HG03196 (cell line): ENCODE data around the gene WASHC1.
"Not testable (repeated sequence)": the region's sequence is repeated elsewhere in the genome, so short reads cannot be mapped to it uniquely, and the experiment has no call there.

Experiments
- ATAC-seq: cut with Tn5 transposase; IDR thresholded peaks from one replicate; pipeline ENCODE4 v1.9.1; 2021; ENCODE audit not compliant: unreplicated experiment

The WASHC1 gene, protein sequence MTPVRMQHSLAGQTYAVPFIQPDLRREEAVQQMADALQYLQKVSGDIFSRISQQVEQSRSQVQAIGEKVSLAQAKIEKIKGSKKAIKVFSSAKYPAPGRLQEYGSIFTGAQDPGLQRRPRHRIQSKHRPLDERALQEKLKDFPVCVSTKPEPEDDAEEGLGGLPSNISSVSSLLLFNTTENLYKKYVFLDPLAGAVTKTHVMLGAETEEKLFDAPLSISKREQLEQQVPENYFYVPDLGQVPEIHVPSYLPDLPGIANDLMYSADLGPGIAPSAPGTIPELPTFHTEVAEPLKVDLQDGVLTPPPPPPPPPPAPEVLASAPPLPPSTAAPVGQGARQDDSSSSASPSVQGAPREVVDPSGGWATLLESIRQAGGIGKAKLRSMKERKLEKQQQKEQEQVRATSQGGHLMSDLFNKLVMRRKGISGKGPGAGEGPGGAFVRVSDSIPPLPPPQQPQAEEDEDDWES

DNA sequence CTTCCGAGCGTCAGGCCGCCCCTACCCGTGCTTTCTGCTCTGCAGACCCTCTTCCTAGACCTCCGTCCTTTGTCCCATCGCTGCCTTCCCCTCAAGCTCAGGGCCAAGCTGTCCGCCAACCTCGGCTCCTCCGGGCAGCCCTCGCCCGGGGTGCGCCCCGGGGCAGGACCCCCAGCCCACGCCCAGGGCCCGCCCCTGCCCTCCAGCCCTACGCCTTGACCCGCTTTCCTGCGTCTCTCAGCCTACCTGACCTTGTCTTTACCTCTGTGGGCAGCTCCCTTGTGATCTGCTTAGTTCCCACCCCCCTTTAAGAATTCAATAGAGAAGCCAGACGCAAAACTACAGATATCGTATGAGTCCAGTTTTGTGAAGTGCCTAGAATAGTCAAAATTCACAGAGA is at the start of gene WASHC1:
Gene WASHC1, minus strand, starts transcription at position 101 of the 400 bp plus-strand sequence. CDS start 4,457 bp downstream, outside the sequence.
- ATAC-seq = not testable (repeated sequence)

DNA sequence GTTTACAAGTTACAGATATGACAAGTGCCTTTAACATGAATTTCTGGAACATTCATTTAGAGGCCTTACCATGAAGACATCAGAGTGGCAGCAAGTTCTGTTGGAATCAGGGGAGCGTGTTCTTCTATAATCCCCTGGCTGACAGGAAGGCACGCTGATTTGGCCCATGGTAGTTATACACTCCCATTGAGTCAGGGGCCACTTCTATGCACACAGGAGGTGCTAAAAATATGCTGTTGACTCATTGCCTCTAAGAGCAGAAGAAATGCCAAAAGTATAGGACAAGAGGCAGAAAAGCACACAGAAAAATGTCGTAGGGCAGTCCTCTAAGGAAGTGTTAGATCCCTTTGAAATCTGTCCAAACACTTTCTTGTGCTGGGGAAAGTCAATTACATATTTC is 49.1 kb upstream of the WASHC1 start:
- not testable (repeated sequence) for ATAC-seq

DNA sequence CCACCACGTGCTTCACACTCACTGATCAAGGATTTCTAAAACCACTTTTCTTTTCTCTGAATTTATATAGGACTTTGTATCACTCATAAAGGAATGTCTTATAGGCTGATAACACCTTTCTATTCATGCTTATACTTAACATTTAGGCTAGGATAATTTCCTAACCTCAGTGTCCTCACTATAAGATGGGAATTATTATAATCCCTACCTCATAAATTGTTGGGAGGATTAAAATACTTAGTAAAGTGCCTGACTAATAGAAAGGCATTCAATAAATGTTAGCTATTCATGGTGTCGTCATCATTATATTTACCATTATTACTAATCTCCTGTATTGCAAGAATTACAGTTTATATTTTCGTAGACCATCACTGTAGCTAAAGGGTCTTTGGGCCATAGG is 47.1 kb upstream of the WASHC1 start:
- ATAC-seq = not testable (repeated sequence)

DNA sequence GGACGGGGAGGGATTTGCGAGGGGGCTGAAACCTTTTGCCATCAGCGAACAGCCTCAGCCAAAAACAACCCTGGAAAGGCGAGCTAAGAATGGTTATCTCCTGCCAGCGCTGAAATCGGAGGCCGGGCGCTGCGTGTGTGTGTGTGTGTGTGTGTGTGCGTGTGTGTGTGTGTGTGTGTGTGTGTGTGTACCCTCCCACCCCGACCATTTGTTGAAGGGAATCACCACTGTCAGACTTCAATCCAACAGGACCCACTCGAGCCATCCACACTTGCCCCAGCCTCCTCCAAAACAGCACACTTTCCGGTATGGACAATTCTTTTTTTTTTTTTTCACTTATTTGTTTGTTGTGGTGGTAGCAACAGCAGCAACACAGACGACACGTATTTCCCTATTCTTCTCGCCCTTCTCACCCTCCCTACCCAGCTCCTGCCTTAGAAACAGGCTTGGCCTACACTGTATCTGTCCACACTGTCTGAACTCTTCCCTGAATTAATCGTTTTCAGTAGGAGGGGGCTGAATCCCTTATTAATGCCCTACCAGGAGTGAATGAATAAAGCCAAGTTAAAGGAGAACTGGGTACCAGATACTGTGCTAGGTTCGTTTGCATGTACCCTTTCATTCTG is 44.8 kb upstream of the WASHC1 start:
- ATAC-seq = not testable (repeated sequence)

DNA sequence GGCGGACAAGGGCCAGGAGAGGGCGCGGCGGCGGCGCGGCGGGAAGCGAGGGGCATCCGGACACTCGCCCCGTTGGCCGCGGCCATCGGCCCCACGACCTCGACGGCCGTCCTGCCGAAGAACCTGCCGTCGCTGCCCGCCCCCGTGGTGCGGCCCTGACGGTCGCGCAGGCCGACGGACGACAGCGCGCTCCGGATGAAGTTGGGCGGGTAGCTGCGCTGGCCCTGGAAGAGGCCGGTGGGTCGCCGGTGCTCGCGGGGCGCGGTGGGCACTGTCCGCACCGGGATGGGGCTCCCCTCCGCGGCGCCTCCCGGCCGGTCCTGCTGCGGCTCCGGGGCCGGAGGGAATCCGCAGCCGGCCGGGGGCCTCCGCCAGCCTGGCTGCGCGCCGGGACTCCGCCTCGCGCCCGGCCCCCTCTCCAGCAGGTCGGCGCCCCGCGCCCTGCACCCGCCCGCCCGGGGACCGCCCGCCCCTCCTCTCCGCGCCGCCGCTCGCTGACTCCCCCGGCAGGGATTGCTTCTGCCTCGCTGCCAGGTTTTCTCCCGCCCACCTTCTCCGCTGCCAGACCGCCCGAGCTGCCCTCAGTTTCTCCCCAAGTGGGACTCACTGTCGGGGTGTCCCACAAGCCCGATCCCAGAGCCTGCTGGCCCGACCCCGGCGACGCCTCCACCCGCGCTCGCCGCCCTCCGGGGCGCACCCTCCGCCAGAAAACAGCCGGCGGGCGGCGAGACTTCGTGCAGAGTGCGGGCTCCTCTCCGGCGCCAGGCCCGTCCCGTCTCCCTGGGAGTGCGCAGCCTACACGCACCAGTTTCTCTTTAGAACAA is 44.0 kb upstream of the WASHC1 start:
- not testable (repeated sequence) for ATAC-seq

DNA sequence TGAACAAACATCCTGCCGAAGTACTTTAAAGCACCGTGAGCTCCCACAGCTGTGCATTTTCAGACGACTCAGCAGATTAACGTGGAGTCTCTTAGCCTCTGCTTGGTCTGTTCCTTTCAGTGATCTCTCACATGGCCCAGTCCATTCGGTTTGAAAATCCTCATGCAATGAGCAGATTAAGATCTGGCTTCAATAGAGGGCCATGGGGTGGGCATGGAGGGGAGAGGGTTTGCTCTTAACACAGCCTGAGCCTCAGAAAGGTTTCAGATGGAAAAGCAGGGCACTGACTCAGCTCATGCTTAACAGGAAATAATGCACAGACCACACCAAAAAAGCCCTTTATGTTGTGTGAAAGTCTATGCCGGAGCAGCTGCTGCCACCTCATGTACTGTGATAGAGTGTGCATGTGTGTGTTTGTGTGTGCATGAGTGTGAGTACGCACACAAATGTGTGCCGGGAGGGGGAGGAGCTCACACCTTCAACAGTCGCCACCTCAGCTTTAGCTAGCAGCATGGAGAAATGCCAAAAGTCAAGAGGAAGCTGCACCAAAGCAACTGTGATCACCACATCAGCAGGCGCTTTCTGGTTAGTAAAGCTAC is 33.9 kb upstream of the WASHC1 start:
- ATAC-seq = peak; percentile 82

DNA sequence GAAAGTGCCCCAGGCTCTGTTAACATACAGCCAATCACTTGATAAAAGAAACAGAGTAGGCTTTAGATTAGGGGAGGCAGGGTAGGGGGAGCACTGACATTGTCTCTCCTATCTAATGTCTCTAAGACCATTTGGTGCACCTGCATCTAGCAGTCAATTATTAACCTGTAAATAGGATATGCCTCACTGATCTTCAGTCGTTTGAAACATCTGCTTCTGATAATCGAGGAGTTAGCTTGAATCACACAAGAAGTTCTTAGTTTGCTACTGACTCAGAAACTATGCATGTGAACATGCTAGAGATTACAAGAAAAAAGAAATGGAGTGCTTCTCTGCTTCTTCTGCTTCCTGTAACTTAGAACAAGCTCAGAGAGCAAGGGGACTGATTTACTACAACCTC is 23.4 kb upstream of the WASHC1 start:
- ATAC-seq = peak; percentile 87

DNA sequence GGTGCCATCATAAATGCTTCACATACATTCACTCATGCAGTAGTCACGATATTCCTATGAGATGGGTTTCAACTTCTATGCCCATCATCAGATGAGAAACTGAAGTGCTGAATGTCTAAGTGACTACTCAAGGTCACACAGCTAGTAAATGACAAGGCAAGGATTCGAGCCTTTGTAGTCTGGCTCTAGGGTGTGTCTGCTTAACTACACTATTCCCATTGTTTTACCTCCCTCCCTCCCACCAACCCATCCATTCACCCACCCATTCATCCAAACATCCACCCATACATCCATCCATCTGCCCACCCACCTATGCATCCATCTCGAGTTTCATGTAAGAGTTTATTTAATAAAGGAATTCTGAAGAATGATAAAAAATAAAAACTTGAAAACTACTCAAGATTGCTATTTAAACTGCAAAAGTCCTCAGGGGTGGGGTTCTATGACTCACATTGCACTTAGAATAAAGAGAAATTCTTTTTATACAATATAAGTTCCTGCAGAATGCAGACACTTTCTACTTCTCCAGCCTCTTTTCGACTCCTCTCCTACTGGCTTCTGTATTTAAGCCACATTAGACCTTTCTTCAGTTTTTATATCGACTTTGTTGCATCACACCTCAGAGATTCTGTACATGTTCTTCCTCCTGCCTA is 19.1 kb upstream of the WASHC1 start:
- ATAC-seq = not testable (repeated sequence)

DNA sequence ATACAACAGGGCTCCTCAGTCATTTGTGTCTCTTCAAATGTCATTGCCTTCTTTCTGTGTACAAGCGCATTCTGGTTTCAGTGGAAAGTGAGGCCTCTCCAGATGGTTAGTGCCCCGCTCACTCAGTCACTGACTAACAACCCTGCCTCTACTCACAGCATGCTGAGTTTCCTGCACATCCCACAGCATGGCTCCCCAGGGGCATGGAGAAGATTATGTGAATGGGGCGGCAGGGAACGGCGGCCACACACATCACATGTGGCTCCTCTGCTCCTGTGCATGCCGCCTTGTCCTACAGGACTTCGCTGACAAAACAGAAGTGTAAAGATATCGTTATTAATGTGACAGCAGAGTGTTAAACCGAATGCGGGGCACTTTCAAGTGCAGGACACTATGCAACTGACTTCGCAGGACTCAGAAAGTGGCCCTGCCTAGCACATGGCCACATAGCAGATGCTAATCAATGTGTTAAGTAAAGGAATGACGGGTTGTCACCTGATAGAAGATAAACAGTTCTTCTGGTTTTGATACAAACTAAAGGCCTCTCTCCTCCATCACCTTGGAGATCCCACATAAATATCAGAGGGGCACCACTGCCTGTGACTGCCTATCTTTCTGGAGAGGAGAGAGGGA is 17.5 kb upstream of the WASHC1 start:
- not testable (repeated sequence) for ATAC-seq

DNA sequence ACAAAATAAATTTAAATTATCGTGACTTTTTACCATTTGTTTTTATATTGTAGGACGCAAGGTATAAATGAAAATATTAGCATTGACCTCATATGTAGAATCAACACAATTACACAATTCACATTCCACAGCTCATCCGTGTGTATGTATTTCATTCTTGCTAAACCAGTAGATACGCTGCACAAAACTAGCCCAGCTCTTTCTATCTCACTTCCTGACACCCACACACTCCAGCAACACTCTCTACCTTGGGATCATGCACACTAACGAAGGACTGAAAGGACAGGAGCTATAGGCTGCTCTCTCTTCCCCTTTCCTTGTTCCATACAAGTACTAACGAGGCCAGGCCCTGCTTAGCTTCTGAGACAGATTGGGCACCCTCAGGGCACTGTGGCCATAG is 16.9 kb upstream of the WASHC1 start:
- not testable (repeated sequence) for ATAC-seq

DNA sequence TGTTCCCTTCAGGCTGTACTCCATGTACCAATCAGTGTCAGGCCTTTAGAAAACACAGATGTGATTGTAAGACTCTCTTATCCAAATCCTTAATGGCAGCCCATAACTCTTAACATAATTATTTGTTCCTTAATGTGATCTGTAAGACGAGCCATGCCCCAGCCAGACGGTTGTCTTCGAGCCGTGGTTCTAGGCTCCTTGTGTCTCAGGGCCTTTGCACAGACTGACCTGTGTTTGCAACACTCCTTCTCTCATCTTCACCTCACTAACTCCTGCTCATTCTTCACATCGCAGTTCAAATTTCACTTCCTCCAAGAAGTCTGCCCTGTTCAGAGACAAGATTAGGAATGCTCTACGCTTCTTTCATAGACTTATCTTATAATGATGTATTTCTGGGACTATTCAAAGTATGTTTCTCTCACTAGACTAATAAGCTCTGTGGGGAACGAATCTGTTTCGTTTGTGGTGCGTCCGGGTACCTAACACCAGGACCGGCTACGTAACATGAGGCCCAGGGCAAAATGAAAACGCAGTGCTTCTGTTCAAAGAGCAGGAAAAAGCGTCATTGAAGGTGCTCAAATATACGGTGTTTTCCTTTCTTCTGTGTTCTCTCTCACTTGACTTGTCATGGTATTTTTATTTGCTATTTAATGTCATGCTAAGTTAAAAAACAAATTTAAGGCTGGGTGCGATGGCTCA is 16.1 kb upstream of the WASHC1 start:
- ATAC-seq = not testable (repeated sequence)

DNA sequence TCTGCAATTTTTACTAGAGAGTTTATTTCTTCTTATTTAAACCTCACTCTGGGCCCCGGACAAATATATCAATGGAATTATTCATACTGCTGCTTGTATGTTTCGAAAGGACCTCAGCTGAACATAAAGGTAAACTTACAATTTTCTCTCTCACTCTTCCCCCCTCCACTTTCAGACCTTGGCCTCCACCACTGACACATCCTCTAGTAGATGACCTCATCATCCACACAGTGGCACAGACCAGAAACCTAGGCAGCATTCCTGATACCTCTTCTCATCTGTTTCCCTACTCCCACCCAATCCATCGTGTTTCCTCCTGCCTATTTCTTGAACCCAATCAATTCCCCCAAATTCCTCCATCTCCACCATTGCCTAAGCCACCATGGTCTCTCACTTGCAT is 15.2 kb upstream of the WASHC1 start:
- ATAC-seq = not testable (repeated sequence)

DNA sequence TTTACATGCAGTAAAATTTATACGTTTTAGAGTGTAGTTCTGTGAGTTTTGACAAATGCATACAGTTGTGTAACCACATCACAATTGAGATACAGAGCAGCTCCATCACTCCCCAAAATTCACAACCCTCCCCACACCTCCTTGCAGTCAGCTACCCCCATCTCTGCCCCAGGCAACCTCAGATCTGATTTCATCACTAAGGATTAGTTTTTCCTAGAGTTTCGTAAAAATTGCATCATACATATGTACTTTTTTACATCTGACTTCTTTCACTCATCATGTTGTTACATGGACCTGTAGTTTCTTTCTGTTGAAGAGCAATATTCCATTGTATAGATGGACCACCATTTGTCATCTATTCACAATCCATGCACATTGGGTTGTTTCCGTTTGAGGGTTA is 14.4 kb upstream of the WASHC1 start:
- ATAC-seq = not testable (repeated sequence)

DNA sequence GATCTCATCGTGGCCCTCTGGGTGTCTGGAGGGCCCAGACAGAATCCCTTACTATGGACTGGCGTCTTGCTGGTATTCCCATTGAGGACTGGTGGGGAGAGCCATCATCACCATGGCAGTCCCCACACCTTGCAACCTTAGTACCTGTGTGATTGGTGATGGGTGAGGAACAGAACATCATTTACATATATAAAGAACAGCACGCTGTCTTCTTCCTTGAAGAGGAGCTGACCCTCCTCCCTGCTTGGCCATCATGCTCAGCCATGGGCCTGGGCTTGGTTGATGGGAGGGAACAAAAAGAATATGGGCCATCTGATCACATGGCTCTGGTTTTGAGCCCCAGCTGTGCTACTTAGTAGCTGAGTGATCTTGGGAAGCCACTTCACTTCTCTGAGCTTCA is 13.9 kb upstream of the WASHC1 start:
- not testable (repeated sequence) for ATAC-seq

DNA sequence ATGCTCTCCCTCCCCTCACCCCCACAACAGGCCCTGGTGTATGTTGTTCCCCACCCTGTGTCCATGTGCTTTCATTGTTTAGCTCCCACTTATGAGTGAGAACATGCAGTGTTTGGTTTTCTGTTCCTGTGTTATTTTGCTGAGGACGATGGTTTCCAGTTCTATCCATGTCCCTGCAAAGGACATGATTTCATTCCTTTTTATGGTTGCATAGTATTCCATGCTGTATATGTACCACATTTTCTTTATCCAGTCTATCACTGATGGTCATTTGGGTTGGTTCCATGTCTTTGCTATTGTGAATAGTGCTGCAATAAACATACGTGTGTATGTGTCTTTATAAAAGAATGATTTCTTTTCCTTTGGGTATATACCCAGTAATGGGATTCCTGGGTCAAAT is 12.6 kb upstream of the WASHC1 start:
- ATAC-seq = not testable (repeated sequence)

DNA sequence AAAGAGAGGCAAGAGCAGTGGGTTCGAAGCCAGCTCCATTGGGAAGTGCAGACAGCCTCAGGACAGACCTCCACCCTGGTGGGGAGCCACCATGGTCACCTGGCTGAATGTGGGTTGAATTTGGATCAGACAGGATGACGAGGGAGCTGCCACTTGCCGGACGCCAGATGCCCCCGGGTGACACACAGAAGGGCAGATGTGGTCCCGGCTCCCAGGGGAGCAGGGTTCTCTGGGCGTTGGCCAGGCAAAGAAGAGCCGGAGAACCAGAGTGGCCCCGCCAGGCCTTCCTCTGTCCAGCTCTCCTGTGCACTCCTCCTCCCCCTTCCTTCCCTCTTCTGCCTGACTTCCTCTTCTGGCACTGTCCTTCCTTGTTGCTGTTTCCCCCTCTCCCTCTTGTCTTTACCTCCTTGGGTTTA is 12.0 kb upstream of the WASHC1 start:
- not testable (repeated sequence) for ATAC-seq

DNA sequence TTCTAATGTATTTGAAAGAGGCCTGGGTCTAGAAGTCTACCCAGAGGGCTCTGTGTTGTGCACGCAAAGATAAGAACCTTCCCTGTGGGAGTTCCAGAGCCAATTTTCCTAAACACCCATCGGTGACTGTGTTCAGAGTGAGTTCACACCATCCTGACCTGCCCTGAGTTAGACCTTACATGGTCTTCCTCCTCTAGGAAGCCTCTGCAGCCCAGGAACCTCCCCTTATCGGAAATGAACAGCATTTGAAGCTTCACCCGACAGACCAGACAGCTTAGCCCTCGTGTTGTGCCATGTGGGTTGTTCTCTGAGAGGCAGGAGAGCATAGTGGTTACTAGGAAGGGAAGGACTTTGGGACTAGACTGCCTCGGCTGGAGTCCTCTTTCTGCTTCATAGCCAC is 3.1 kb upstream of the WASHC1 start:
- ATAC-seq = not testable (repeated sequence)

DNA sequence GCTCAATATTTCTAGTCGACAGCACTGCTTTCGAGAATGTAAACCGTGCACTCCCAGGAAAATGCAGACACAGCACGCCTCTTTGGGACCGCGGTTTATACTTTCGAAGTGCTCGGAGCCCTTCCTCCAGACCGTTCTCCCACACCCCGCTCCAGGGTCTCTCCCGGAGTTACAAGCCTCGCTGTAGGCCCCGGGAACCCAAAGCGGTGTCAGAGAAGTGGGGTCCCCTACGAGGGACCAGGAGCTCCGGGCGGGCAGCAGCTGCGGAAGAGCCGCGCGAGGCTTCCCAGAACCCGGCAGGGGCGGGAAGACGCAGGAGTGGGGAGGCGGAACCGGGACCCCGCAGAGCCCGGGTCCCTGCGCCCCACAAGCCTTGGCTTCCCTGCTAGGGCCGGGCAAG is 481 bp downstream of the WASHC1 start:
- ATAC-seq = not testable (repeated sequence)

DNA sequence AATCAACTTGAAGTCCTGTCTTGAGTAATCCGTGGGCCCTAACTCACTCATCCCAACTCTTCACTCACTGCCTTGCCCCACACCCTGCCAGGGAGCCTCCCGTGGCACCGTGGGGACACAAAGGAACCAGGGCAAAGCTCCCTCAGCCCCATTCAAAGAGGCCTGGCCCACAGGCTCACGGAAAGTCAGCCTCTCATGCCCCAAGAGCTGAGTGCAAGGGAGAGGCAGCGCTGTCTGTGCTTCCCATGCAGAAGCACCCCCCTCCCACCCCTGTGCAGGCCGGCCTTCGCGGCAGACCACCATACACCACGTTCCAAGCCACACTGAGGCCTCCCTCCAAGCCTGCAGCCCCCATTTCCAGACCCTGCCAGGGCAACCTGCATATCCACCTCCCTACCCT is 7.6 kb downstream of the WASHC1 start:
- ATAC-seq = not testable (repeated sequence)
